ENCODE data around the gene AREL1. TPM values are rescaled to one million over a fixed set of nuclear protein-coding genes. Genes with fewer than 3 reads are reported as not detected.

The AREL1 gene
- total RNA-seq, 1 experiment from 2014 or later: 34.2 TPM

DNA sequence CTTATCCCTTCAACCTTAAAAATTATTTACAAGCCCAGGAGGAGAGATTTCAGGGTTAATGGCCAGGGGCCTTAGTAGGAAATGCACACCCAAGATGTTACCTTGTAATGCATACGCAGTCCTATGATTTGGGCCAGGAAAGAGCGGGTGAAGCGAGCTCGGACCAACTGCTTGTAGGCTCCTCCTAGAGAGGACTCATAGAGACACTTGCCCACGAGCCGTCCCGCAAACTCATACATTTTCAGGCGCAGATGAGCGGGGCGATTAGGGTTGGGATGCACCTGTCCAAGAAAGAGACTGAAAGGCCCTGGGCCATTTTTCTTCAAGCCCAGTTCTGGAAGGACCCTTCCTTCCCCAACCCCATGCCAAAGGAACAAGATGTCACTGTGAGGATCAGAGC is 43.0 kb downstream of the AREL1 start:
- no peak for DNase-seq
- Histone ChIP-seq H4K91ac (ENCODE audit: insufficient read length, low read depth, low read length) (no peak overlapping the region), H2AFZ (ENCODE audit: low read length) (no peak overlapping the region), H3K27me3 (ENCODE audit: insufficient read depth, low read length) (no peaks in the 10 kb centered on the region), H3K79me2 (ENCODE audit: insufficient read depth, low read length) (no peaks in the 10 kb centered on the region), H3K9ac (ENCODE audit: extremely low read depth, insufficient read length, low read length) (no peak overlapping the region), H4K5ac (ENCODE audit: insufficient read length, low read depth, low read length) (no peak overlapping the region), H2BK5ac (ENCODE audit: insufficient read length, low read length) (no peak overlapping the region), H4K20me1 (ENCODE audit: control insufficient read depth, insufficient read depth, insufficient read length) (no peaks in the 10 kb centered on the region), H3K4me2 (ENCODE audit: insufficient read depth, insufficient read length, low read length) (no peak overlapping the region), H3K23me2 (ENCODE audit: insufficient read length, low read depth, low read length, poor library complexity, severe bottlenecking) (no peaks in the 10 kb centered on the region), H3K14ac (ENCODE audit: insufficient read depth, low read length) (no peak overlapping the region), H3K4ac (ENCODE audit: low read depth, low read length) (no peak overlapping the region), H3T11ph (ENCODE audit: low read length) (no peak overlapping the region), H3K56ac (ENCODE audit: insufficient read length, low read depth, low read length) (no peak overlapping the region), H3K4me1 (ENCODE audit: insufficient read depth, low read length) (no peaks in the 10 kb centered on the region), H3K9me3 (ENCODE audit: control insufficient read depth, low read depth, low read length) (no peaks in the 10 kb centered on the region), H2AK5ac (ENCODE audit: insufficient read length, low read length) (no peak overlapping the region), H2BK12ac (ENCODE audit: insufficient read length, low read depth, low read length) (no peak overlapping the region), H2BK15ac (ENCODE audit: low read depth, low read length) (no peak overlapping the region), H2BK20ac (ENCODE audit: low read depth, low read length, poor library complexity, severe bottlenecking) (no peak overlapping the region), H3K79me1 (ENCODE audit: insufficient read depth, low read depth, low read length, poor library complexity, severe bottlenecking) (no peaks in the 10 kb centered on the region), H3K27ac (ENCODE audit: insufficient read length, low read depth, low read length) (no peak overlapping the region), H4K8ac (replicated peaks; ENCODE audit: insufficient read length, low read depth, low read length) (no peak overlapping the region), H3K23ac (ENCODE audit: insufficient read length, low read depth, low read length) (no peak overlapping the region), H2BK120ac (ENCODE audit: low read depth, low read length, poor library complexity, severe bottlenecking) (no peak overlapping the region), H3K18ac (ENCODE audit: insufficient read length, low read depth, low read length) (no peak overlapping the region)
- H3K27me3 Mint-ChIP-seq (ENCODE audit: low read depth): no peaks in the 10 kb centered on the region
- no CpG with 5 or more reads among the region's 10 CpGs for WGBS (ENCODE audit: extremely low coverage, insufficient read length, low lambda C conversion rate)
- H3K4me3 Mint-ChIP-seq: no peak overlapping the region
- peaks cover 7 to 78% (median 59%) of the 10 kb centered on the region in 3 experiments; a peak in 6 of 7 replicates for H3K36me3 Mint-ChIP-seq (ENCODE audit: insufficient read depth in 1 of 3, low read depth in 3 of 3)
- no peaks in the 10 kb centered on the region for H3K4me1 Mint-ChIP-seq
- TF ChIP-seq, protein P1, sequence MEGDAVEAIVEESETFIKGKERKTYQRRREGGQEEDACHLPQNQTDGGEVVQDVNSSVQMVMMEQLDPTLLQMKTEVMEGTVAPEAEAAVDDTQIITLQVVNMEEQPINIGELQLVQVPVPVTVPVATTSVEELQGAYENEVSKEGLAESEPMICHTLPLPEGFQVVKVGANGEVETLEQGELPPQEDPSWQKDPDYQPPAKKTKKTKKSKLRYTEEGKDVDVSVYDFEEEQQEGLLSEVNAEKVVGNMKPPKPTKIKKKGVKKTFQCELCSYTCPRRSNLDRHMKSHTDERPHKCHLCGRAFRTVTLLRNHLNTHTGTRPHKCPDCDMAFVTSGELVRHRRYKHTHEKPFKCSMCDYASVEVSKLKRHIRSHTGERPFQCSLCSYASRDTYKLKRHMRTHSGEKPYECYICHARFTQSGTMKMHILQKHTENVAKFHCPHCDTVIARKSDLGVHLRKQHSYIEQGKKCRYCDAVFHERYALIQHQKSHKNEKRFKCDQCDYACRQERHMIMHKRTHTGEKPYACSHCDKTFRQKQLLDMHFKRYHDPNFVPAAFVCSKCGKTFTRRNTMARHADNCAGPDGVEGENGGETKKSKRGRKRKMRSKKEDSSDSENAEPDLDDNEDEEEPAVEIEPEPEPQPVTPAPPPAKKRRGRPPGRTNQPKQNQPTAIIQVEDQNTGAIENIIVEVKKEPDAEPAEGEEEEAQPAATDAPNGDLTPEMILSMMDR (conservative IDR thresholded peaks at IDR 0.05): no peak
- H3K27ac Mint-ChIP-seq: no peak overlapping the region
- H3K9me3 Mint-ChIP-seq: no peaks in the 10 kb centered on the region
